Spleen (tissue), 11 donors: Measurements from ENCODE around the gene NOP14. TPM values are rescaled to one million over a fixed set of nuclear protein-coding genes. Genes with fewer than 3 reads are reported as not detected.

Experiments used
- DNase-seq: peaks from one replicate; pipeline ENCODE4 v3.0.0-alpha.2; 2020
- H3K27ac ChIP-seq, 8 donors: fragments of 200-600 bp; sonication (generic) in 7 of 8; 1 replicate in 4 of 8; 2 replicates in 4 of 8; pipeline versions ENCODE4 v1.5.0 to v1.8.0; 2016 to 2021; ENCODE audit warnings: inconsistent platforms in 4 of 8, mild to moderate bottlenecking in 4 of 8, moderate library complexity in 1 of 8
- H3K27me3 ChIP-seq, 7 donors: fragments of 200-600 bp; sonication (generic) in 6 of 7; replicated peaks in 1 of 7; 1 replicate in 4 of 7; 2 replicates in 3 of 7; pipeline versions ENCODE4 v1.5.0 to v1.8.0; 2016 to 2021; ENCODE audit warnings: inconsistent platforms in 3 of 7, mild to moderate bottlenecking in 1 of 7
- H3K36me3 ChIP-seq, 6 donors: fragments of 200-600 bp; sonication (generic) in 5 of 6; 1 replicate in 4 of 6; 2 replicates in 2 of 6; pipeline versions ENCODE4 v1.5.0 to v1.8.0; 2016 to 2021; ENCODE audit warnings: inconsistent platforms in 2 of 6
- H3K4me1 ChIP-seq, 6 donors: fragments of 200-600 bp; sonication (generic) in 5 of 6; 1 replicate in 3 of 6; 2 replicates in 3 of 6; pipeline versions ENCODE4 v1.5.0 to v1.8.0; 2016 to 2021; ENCODE audit warnings: inconsistent platforms in 3 of 6
- H3K4me3 ChIP-seq, 8 donors: fragments of 200-600 bp; sonication (generic) in 7 of 8; 1 replicate in 4 of 8; 2 replicates in 4 of 8; pipeline versions ENCODE4 v1.5.0 to v1.8.0; 2016 to 2021; ENCODE audit warnings: inconsistent platforms in 4 of 8, mild to moderate bottlenecking in 4 of 8, moderate library complexity in 2 of 8
- H3K9me3 ChIP-seq, 8 donors: fragments of 200-600 bp; sonication (generic) in 7 of 8; 1 replicate in 4 of 8; 2 replicates in 4 of 8; pipeline versions ENCODE4 v1.5.0 to v1.8.0; 2016 to 2021; ENCODE audit warnings: inconsistent platforms in 4 of 8
- POLR2A ChIP-seq, 3 donors: fragments of 450-650 bp; IDR thresholded peaks; one replicate each; pipeline ENCODE4 v1.5.1; 2017; ENCODE audit warnings: antibody characterized with exemption in 3 of 3, mild to moderate bottlenecking in 1 of 3
- POLR2AphosphoS5 ChIP-seq, 3 donors: sonication (generic); formaldehyde crosslinking; IDR thresholded peaks; one replicate each; pipeline ENCODE4 v1.5.1; 2017; ENCODE audit warnings: antibody characterized with exemption in 3 of 3
- WGBS, 5 donors: extraction: QIAGEN DNeasy Blood & Tissue Kit in 3 of 5; methylation state at CpG; one replicate each; pipeline versions ENCODE4 v1.1.5 to v1.1.7; 2013 to 2018; 5-methylcytosine and 5-hydroxymethylcytosine counted together
- intact Hi-C: fragments of 100-400 bp; cut with DNase I; formaldehyde crosslinking; loops from one replicate; pipeline ENCODE4 v1.15.0; 2023; ENCODE audit warnings: low total_unique reads
- polyA plus RNA-seq, 3 donors: library from polyadenylated mRNA; stranded (reverse); fragments of 200-250 nt; gene quantifications; one replicate each; pipeline ENCODE4 v1.2.1, GENCODE V29; 2013
- total RNA-seq, 7 donors: library from RNA; depleted of rRNA in 3 of 7; stranded (reverse); fragments of >200 nt in 3 of 7; fragmentation: NEBNext Ultra II Directional in 4 of 7; extraction: Animal tissue kit (Norgen Biotek cat#: 25700) in 4 of 7; gene quantifications; one replicate each; pipeline versions ENCODE4 v1.1.0 to v1.2.1, GENCODE V29; 2016 to 2021
- TF ChIP-seq, protein P1 (sequence below), 11 experiments: fragments of 200-600 bp in 7 of 11; fragments of 450-650 bp in 4 of 11; sonication (generic) in 4 of 11; IDR thresholded peaks in 8 of 11; conservative IDR thresholded peaks in 3 of 11; 1 replicate in 7 of 11; 2 replicates in 4 of 11; pipeline versions ENCODE4 v1.4.0 to v1.8.0; 2016 to 2021; ENCODE audit warnings: antibody characterized with exemption in 11 of 11, inconsistent platforms in 4 of 11, mild to moderate bottlenecking in 1 of 11
- donor health status: healthy with polysubstance abuse.
- donor health status: DM: no; HTN: no; CAD: no; lungs with moderate emphysema.
- donor health status: DM: no; HTN: no; CAD: no.
- donor health status: Bipolar disorder and iron deficiency.
- donor health status: healthy.
- donor health status: DM: no; HTN: no; CAD: no.
- donor health status: DM: yes; HTN: yes; CAD: no.

The NOP14 gene
- total and polyA plus RNA-seq, 10 donors, result 10.2 to 30.5 (median 22.1) TPM

DNA sequence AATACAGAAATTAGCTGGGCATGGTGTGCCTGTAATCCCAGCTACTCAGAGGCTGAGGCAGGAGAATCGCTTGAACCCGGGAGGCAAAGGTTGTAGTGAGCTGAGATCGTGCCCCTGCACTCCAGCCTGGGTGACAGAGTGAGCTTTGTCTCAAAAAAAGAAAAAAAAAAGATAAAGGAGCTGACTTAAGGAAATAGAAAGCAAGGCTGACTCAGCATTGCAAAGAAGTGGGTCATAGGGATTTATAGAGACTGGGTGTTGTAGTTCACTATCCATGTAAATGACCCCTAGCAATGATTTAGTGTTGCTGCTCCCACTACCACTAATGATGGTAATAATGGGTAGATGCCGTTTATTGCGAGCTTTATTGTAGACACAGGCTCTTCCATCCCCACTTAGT is 71.9 kb downstream of the NOP14 start:
- H3K27me3 ChIP-seq, result no peaks in the 10 kb centered on the region
- peaks cover 0 to 98% (median 47%) of the 10 kb centered on the region in 6 donors for H3K36me3 ChIP-seq
- H3K4me3 ChIP-seq, result no peak overlapping the region
- 89 to 99% (median 90%) methylated on average over 5 of the region's 5 CpGs for WGBS, 5 donors
- no peak for DNase-seq
- intact Hi-C loops, result no loop called here
- peak overlapping the region in 3 of 8 donors; percentile 0 to 39 (median 10) for H3K27ac ChIP-seq
- peaks cover 0 to 47% (median 5%) of the 10 kb centered on the region in 6 donors for H3K4me1 ChIP-seq
- H3K9me3 ChIP-seq, result no peaks in the 10 kb centered on the region
- no peak for TF ChIP-seq POLR2AphosphoS5 (IDR thresholded peaks at IDR 0.05)
- TF ChIP-seq, protein P1, sequence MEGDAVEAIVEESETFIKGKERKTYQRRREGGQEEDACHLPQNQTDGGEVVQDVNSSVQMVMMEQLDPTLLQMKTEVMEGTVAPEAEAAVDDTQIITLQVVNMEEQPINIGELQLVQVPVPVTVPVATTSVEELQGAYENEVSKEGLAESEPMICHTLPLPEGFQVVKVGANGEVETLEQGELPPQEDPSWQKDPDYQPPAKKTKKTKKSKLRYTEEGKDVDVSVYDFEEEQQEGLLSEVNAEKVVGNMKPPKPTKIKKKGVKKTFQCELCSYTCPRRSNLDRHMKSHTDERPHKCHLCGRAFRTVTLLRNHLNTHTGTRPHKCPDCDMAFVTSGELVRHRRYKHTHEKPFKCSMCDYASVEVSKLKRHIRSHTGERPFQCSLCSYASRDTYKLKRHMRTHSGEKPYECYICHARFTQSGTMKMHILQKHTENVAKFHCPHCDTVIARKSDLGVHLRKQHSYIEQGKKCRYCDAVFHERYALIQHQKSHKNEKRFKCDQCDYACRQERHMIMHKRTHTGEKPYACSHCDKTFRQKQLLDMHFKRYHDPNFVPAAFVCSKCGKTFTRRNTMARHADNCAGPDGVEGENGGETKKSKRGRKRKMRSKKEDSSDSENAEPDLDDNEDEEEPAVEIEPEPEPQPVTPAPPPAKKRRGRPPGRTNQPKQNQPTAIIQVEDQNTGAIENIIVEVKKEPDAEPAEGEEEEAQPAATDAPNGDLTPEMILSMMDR (IDR thresholded peaks at IDR 0.05 in 8 of 11, conservative IDR thresholded peaks at IDR 0.05 in 3 of 11), result no peak
- TF ChIP-seq POLR2A (IDR thresholded peaks at IDR 0.05), result no peak

- 89 to 98% (median 90%) methylated on average over 3 of the region's 3 CpGs for WGBS, 5 donors
- no peak overlapping the region for H3K27ac ChIP-seq
- H3K27me3 ChIP-seq, result no peaks in the 10 kb centered on the region
- intact Hi-C loops, result no loop called here
- no peak for TF ChIP-seq POLR2A (IDR thresholded peaks at IDR 0.05)
- TF ChIP-seq, protein P1 (IDR thresholded peaks at IDR 0.05 in 8 of 11, conservative IDR thresholded peaks at IDR 0.05 in 3 of 11), result no peak
- TF ChIP-seq POLR2AphosphoS5 (IDR thresholded peaks at IDR 0.05), result no peak
- peaks cover 0 to 44% (median 5%) of the 10 kb centered on the region in 6 donors for H3K4me1 ChIP-seq
- no peak overlapping the region for H3K4me3 ChIP-seq
- H3K9me3 ChIP-seq, result no peaks in the 10 kb centered on the region
- DNase-seq, result no peak
- H3K36me3 ChIP-seq, result peaks cover 0 to 98% (median 46%) of the 10 kb centered on the region in 6 donors
These were observed 74.3 kb downstream of the NOP14 start for GRCh38 chr4:2888886-2889285.

Other genes starting within 250 kb of the NOP14 start
- 10 to 100 TPM; 35.1 to 52.5 (median 50.4) TPM for gene TNIP2, start 207.1 kb downstream of the NOP14 start, total RNA-seq
- 10 to 100 TPM; 32.7 to 53.5 (median 33.2) TPM for gene TNIP2, start 207.1 kb downstream of the NOP14 start, polyA plus RNA-seq
- 100 to 1,000 TPM; 150 to 295 (median 265) TPM for gene SH3BP2, start 170.3 kb downstream of the NOP14 start, total RNA-seq
- 100 to 1,000 TPM in 1 of 3 donors, 10 to 100 TPM in 2; 42.0 to 138 (median 43.5) TPM for gene SH3BP2, start 170.3 kb downstream of the NOP14 start, polyA plus RNA-seq
- gene ADD1, start 119.6 kb downstream of the NOP14 start, total RNA-seq, result 100 to 1,000 TPM; 260 to 348 (median 295) TPM
- 100 to 1,000 TPM; 175 to 224 (median 194) TPM for gene ADD1, start 119.6 kb downstream of the NOP14 start, polyA plus RNA-seq
- gene GRK4, start 165 bp upstream of the NOP14 start, total RNA-seq, result 1 to 10 TPM; 1.8 to 4.3 (median 2.6) TPM
- 1 to 10 TPM; 1.0 to 1.7 (median 1.2) TPM for gene GRK4, start 165 bp upstream of the NOP14 start, polyA plus RNA-seq
- not detected for gene HTT-AS, start 111.1 kb upstream of the NOP14 start, total RNA-seq
- gene HTT-AS, start 111.1 kb upstream of the NOP14 start, polyA plus RNA-seq, result not detected
- 100 to 1,000 TPM in 2 of 7 donors, 10 to 100 TPM in 5; 58.6 to 124 (median 92.2) TPM for gene HTT, start 111.3 kb upstream of the NOP14 start, total RNA-seq
- gene HTT, start 111.3 kb upstream of the NOP14 start, polyA plus RNA-seq, result 10 to 100 TPM in 2 of 3 donors, 1 to 10 TPM in 1; 10.0 to 24.4 (median 14.7) TPM